NCI-H1048 (cell line): ENCODE data around the gene CABP4.

ENCODE experiments used
- DNase-seq: peaks from one replicate; lab custom pipeline; 2025; lab: John Stamatoyannopoulos, UW

The CABP4 gene

GRCh38 chr11:67435727-67436458 lies 19.3 kb upstream of the CABP4 start:
- DNase-seq, result no peak

- no peak for DNase-seq
Observed at GRCh38 chr11:67436459-67437081, 18.6 kb upstream of the CABP4 start.

- DNase-seq, result no peak
Observed at GRCh38 chr11:67437082-67437808, 17.9 kb upstream of the CABP4 start, which contains the start of gene PTPRCAP. PTPRCAP (minus strand) TSS chr11:67437682; CDS start chr11:67437619, 63 bp downstream.

GRCh38 chr11:67437809-67438157 lies 17.4 kb upstream of the CABP4 start:
- DNase-seq, result no peak

GRCh38 chr11:67438158-67438902 lies 16.8 kb upstream of the CABP4 start:
- DNase-seq, result no peak

GRCh38 chr11:67439321-67440228 lies 15.6 kb upstream of the CABP4 start:
- no peak for DNase-seq

- no peak for DNase-seq
Observed at GRCh38 chr11:67440229-67441097, 14.7 kb upstream of the CABP4 start.

GRCh38 chr11:67441098-67441563 lies 14.0 kb upstream of the CABP4 start:
- no peak for DNase-seq

- DNase-seq, result no peak
Observed at GRCh38 chr11:67441731-67442351, 13.3 kb upstream of the CABP4 start.

GRCh38 chr11:67442504-67443404 lies 12.4 kb upstream of the CABP4 start:
- DNase-seq, result no peak

GRCh38 chr11:67445515-67445914 lies 9.6 kb upstream of the CABP4 start:
- DNase-seq, result no peak

GRCh38 chr11:67448220-67448609 lies 6.9 kb upstream of the CABP4 start:
- DNase-seq, result no peak

- no peak for DNase-seq
Observed at GRCh38 chr11:67449116-67449844, 5.9 kb upstream of the CABP4 start.

GRCh38 chr11:67450796-67451657 lies 4.1 kb upstream of the CABP4 start:
- no peak for DNase-seq

- no peak for DNase-seq
Observed at GRCh38 chr11:67451658-67451976, 3.5 kb upstream of the CABP4 start.

- DNase-seq, result no peak
Observed at GRCh38 chr11:67452141-67452952, 2.8 kb upstream of the CABP4 start, which contains the start of gene GPR152. GPR152 (minus strand) TSS chr11:67452729; CDS start chr11:67452724, 5 bp downstream.
